CD4-positive, alpha-beta T cell (primary cell): ENCODE data around the gene MIAT. TPM values are rescaled to one million over a fixed set of nuclear protein-coding genes. Genes with fewer than 3 reads are reported as not detected.

Experiments
- ATAC-seq: fragments of 200-7000 bp; cut with Tn5 transposase; one replicate; pipeline ENCODE4 v1.10.0; 2022; ENCODE audit warnings: mild to moderate bottlenecking; ENCODE audit not compliant: poor library complexity
- CTCF ChIA-PET: fragments of 350-600 bp; sonication (Branson Sonifier 250); formaldehyde crosslinking; loops from one replicate; lab custom pipeline; 2021; ENCODE audit warnings: antibody characterized with exemption, inconsistent platforms; lab: Charles Lee
- POLR2A ChIA-PET: fragments of 350-600 bp; sonication (Branson Sonifier 250); formaldehyde crosslinking; loops from one replicate; lab custom pipeline; 2021; ENCODE audit warnings: antibody characterized with exemption, inconsistent platforms; lab: Charles Lee
- DNase-seq, 14 experiments: peaks; one replicate each; pipeline ENCODE4 v3.0.0-alpha.2; 2013 to 2020; ENCODE audit warnings: mixed read lengths in 2 of 14
- H3K27ac ChIP-seq, 2 donors: one replicate each; pipeline versions ENCODE4 v1.5.1 to v1.7.0; 2013; ENCODE audit warnings: low read length in 2 of 2, low read depth in 1 of 2, mild to moderate bottlenecking in 1 of 2
- H3K27me3 ChIP-seq, 2 experiments: 1 replicate in 1 of 2; 2 replicates in 1 of 2; pipeline versions ENCODE4 v1.6.1 to v1.7.0; 2013; ENCODE audit warnings: low read length in 2 of 2, control low read depth in 1 of 2, mild to moderate bottlenecking in 1 of 2, moderate library complexity in 1 of 2; ENCODE audit not compliant: insufficient read depth in 2 of 2, control insufficient read depth in 1 of 2
- H3K36me3 ChIP-seq: one replicate; pipeline ENCODE4 v1.6.1; 2013; ENCODE audit warnings: low read length, control low read depth; ENCODE audit not compliant: insufficient read depth
- H3K4me1 ChIP-seq: one replicate; pipeline ENCODE4 v1.6.1; 2013; ENCODE audit warnings: low read length, control low read depth; ENCODE audit not compliant: insufficient read depth
- H3K4me3 ChIP-seq: one replicate; pipeline ENCODE4 v1.5.1; 2013; ENCODE audit warnings: mild to moderate bottlenecking, low read length, moderate library complexity
- H3K9me3 ChIP-seq, 2 experiments: 1 replicate in 1 of 2; 2 replicates in 1 of 2; pipeline versions ENCODE4 v1.6.1 to v1.7.0; 2013; ENCODE audit warnings: low read length in 2 of 2, mild to moderate bottlenecking in 2 of 2, control low read depth in 1 of 2, moderate library complexity in 1 of 2; ENCODE audit not compliant: control insufficient read depth in 1 of 2, insufficient read depth in 1 of 2
- H3K27ac Mint-ChIP-seq: one replicate; pipeline ENCODE4 v1.8.0; 2020; ENCODE audit warnings: mixed read lengths
- H3K27me3 Mint-ChIP-seq: one replicate; pipeline ENCODE4 v1.8.0; 2021; ENCODE audit warnings: mixed read lengths
- H3K36me3 Mint-ChIP-seq: one replicate; pipeline ENCODE4 v1.8.0; 2021; ENCODE audit warnings: low read depth, mixed read lengths
- H3K4me1 Mint-ChIP-seq: one replicate; pipeline ENCODE4 v1.8.0; 2021; ENCODE audit warnings: low read depth, mixed read lengths
- H3K4me3 Mint-ChIP-seq: one replicate; pipeline ENCODE4 v1.8.0; 2020; ENCODE audit warnings: mild to moderate bottlenecking, mixed read lengths
- H3K9me3 Mint-ChIP-seq: one replicate; pipeline ENCODE4 v1.8.0; 2020; ENCODE audit warnings: mixed read lengths
- CTCF ChIP-seq: fragments of 200-600 bp; IDR thresholded peaks from one replicate; pipeline ENCODE4 v1.8.0; 2022; ENCODE audit warnings: antibody characterized with exemption, mild to moderate bottlenecking
- intact Hi-C, 2 experiments: fragments of 100-400 bp; cut with DNase I in 1 of 2; cut with micrococcal nuclease in 1 of 2; formaldehyde crosslinking; loops; one replicate each; pipeline versions ENCODE4 v1.15.1 to v1.9.0; 2023 to 2025; cut with DNase I, micrococcal nuclease
- total RNA-seq, 174 experiments: library from RNA in 2 of 174; stranded (reverse) in 2 of 174; gene quantifications; one replicate each; pipeline ENCODE4 v1.2.3 and lab custom pipeline; 2021 to 2026

MIAT gene
- total RNA-seq, 2 experiments from 2014 or later: 26.8 to 27.2 TPM

GRCh38 chr22:26674211-26675190 is 17.1 kb downstream of the MIAT start:
- no peak for ATAC-seq
- H3K4me1 Mint-ChIP-seq: peaks cover 90% of the 10 kb centered on the region
- CTCF ChIA-PET: interaction anchor here (0.9 to 2.4 kb wide), 4 partner anchors 9 to 310 kb away, joined by 3 to 14 read pairs (median 4); partner anchors contain the start of genes HPS4, MIAT and SRRD
- Histone ChIP-seq H3K36me3 (peaks cover 12% of the 10 kb centered on the region), H3K27ac (peak overlapping the region; percentile 88 to 90), H3K4me1 (peaks cover 99% of the 10 kb centered on the region), H3K4me3 (peak overlapping the region; percentile 79), H3K27me3 (no peaks in the 10 kb centered on the region), H3K9me3 (no peaks in the 10 kb centered on the region)
- peak overlapping the region; percentile 95 for H3K27ac Mint-ChIP-seq
- peak in 7 of 14 experiments; percentile 5 to 58 (median 30) for DNase-seq
- H3K4me3 Mint-ChIP-seq: peak overlapping the region; percentile 97
- H3K9me3 Mint-ChIP-seq: no peaks in the 10 kb centered on the region
- no peak for TF ChIP-seq CTCF
- no peaks in the 10 kb centered on the region for H3K27me3 Mint-ChIP-seq
- POLR2A ChIA-PET: interaction anchor here (1.1 to 4.3 kb wide), 4 partner anchors 9 to 1244 kb away, joined by 3 to 71 read pairs (median 6); partner anchors contain the start of genes HPS4, PITPNB and SRRD
- peaks cover 47% of the 10 kb centered on the region for H3K36me3 Mint-ChIP-seq
- intact Hi-C loops: loop anchor here in 1 of 2 experiments (5.0 to 10.0 kb wide), 3 partner anchors 82 to 1610 kb away; partner anchors contain the start of gene TPST2

DNA sequence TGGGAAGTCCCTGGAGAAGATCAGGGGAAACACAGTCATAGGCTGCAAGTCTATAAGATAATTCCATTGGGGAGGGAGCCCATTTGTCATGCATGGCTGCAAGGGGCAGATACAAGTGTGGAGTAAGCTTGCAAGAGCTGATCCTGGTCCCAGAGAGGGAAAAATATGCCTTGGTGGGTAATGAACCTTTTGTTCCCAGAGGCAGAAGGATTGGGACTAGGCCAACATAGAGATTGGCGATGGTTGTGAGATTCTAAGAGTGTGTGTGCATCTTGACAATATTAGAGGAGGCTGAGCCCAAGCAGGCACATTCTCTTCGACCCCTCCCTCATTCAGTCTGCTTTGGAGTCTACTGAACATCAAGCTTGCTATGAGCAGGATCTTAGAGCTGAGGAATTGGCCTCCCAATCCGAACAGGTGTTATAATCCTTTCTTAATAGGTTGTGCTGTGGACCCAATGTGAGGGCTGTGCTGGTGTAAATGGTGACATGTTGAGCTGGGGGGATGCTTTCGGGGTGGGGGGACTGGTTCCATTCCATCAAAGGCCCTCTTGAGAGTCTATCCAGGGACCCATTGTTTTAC is 18.4 kb downstream of the MIAT start:
- Mint-ChIP-seq H3K27ac (peak overlapping the region; percentile 95), H3K9me3 (no peaks in the 10 kb centered on the region), H3K4me1 (peaks cover 89% of the 10 kb centered on the region), H3K27me3 (no peaks in the 10 kb centered on the region), H3K4me3 (peak overlapping the region; percentile 13), H3K36me3 (peaks cover 58% of the 10 kb centered on the region)
- no peak for TF ChIP-seq CTCF
- ATAC-seq (no peak), DNase-seq (no peak)
- Histone ChIP-seq H3K36me3 (peaks cover 21% of the 10 kb centered on the region), H3K4me1 (peaks cover 95% of the 10 kb centered on the region), H3K27me3 (no peaks in the 10 kb centered on the region), H3K9me3 (no peaks in the 10 kb centered on the region), H3K27ac (peak overlapping the region; percentile 33 to 88), H3K4me3 (no peak overlapping the region)
- POLR2A ChIA-PET: no interaction called here
- CTCF ChIA-PET: no interaction called here
- intact Hi-C loops: loop anchor here in 1 of 2 experiments (2.0 to 10.0 kb wide), 2 partner anchors 1129 to 1611 kb away; no protein-coding TSS in a partner anchor

DNA sequence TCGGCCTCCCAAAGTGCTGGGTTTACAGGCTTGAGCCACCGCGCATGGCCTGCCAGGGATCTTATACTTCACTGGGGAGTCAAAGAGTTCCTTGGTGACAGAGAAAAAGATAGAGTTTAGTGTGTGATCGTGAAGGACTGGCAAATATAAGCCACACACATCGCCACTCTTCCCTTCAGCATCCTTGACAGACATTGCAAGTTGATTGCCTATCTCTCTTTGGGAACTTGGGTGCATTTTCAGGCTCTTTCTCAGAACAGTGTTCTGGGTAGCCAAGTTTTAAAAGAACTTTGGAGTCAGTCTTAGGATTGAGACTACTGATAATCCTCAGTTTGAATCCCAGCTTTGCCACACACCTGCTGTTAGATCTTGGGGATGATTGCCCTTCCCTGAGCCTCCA is 19.8 kb downstream of the MIAT start:
- Mint-ChIP-seq H3K36me3 (peaks cover 72% of the 10 kb centered on the region), H3K9me3 (no peaks in the 10 kb centered on the region), H3K4me3 (no peak overlapping the region), H3K27me3 (no peaks in the 10 kb centered on the region), H3K4me1 (peaks cover 82% of the 10 kb centered on the region), H3K27ac (no peak overlapping the region)
- CTCF ChIA-PET: no interaction called here
- H3K36me3 ChIP-seq: peaks cover 35% of the 10 kb centered on the region
- POLR2A ChIA-PET: no interaction called here
- no peak for TF ChIP-seq CTCF
- intact Hi-C loops: loop anchor here in 1 of 2 experiments (2.0 to 10.0 kb wide), 2 partner anchors 1128 to 1612 kb away; no protein-coding TSS in a partner anchor
- no peaks in the 10 kb centered on the region for H3K27me3 ChIP-seq
- H3K4me1 ChIP-seq: peaks cover 81% of the 10 kb centered on the region
- H3K4me3 ChIP-seq: no peak overlapping the region
- peak overlapping the region in 1 of 2 donors; percentile 26 for H3K27ac ChIP-seq
- H3K9me3 ChIP-seq: peaks cover 0 to 3% of the 10 kb centered on the region in 2 experiments
- DNase-seq: no peak
- no peak for ATAC-seq
